Fibroblast of peridontal ligament (primary cell): ENCODE results near the gene TEPSIN.

ENCODE experiments used
- DNase-seq: peaks from one replicate; pipeline ENCODE4 v3.0.0-alpha.2; 2010; ENCODE audit errors: extremely low read depth

The TEPSIN gene

DNA sequence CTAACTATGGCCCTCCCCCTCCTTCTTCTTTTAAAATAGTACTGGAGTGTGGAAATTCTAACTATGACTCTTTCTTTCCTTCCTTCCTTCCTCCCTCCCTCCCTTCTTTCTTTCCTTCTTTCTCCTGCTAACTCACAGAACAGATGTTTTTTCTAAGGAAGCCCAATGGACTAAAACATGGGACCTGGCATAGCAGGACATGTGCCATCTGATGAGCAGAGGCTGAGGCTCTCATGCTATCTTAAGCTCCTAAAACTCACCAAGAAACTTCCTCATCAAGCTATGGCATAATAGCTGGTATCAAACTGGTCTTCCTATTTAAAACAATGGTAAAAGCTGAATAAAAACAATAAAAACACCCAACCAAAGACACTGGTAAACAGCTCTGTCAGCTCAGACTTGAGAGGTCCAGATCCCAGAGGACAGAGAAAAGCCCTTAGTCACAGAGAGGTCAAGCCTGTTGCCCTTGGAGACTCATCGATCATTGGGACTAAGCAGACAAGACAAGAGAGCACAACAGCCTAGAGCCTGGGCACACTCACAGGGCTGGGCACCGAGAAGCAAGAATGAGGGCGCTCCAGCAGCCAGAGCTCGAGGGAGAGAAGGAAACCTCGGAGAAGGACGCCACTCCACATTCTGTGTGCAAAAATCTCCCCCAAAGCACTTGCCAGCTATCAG is 28.7 kb upstream of the TEPSIN start:
- DNase-seq, result no peak

DNA sequence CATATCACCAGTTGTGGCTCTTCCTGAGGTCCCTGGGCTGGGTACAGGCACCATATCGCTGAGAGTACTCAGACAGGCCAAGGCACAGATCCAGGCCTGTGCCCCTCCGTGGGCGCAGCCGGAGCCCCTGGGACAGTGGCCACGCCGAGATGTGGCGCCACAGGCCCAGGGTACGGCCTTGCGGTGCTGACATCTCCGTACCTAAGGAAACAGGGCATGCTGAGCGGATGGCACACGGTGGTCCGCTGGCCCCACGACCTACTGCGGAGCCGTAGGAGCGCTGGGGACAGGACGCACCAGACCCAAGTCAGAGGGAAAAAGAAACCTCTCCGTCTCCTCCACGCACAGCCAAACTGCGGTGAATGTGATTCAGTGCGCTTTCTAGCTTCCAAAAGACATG is 26.7 kb upstream of the TEPSIN start:
- no peak for DNase-seq

DNA sequence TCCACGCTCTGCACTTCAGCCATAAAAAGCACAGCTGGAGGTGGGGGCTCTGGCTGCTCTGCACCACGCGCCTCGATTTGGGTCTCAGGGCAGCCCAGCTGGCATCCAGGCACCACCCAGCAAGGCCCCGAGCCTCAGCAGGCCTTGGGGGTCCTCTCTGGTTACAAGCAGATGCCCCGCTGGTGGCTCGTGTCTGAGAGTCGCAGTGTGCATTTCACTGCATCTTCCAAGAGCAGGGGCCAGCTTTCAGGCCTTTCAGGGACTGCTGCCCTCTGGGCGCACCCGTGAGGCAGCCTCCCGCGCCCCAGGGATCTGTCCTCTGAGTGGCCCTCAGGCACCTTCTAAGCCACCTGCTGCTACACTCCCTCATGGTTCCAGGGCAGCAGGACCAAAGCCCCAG is 25.8 kb upstream of the TEPSIN start:
- DNase-seq, result no peak

DNA sequence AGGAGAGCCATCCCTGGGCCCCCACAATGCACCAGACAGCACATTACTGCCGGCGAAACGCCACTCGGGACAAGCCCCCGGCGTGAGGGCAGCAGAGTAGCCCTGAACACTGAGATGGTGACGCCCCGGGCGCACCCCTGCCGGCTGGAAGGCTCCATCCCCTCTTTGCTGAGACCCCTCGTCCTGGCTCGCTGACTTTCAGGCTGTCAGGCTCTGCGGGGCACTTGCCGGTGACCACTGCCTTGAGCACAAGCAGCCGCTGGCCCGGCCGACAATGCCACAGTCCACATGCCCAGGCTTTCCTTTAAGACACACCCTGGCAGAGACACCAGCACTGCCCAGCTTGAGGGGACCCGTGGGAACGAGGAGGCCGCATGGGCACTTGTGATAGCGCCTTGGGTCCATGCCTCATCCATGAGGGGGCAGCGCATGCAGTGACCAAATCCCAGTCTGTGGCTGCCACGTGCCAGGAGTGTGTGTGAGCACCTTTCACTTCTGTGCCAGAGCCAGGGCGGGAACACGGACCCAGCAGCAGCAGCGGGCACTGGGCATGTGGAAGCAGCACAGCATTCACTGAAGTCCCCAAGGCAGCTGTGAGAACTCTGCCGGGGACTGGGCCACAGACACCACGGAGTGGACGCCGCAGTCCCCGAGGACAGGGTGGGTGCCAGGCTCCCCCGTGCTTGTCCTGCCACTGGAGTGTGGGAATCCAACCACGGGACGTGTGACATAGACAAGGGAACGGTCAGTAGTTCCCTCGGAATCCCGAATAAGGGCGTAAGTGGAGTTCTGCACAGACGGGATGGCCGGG is 24.7 kb upstream of the TEPSIN start:
- no peak for DNase-seq

DNA sequence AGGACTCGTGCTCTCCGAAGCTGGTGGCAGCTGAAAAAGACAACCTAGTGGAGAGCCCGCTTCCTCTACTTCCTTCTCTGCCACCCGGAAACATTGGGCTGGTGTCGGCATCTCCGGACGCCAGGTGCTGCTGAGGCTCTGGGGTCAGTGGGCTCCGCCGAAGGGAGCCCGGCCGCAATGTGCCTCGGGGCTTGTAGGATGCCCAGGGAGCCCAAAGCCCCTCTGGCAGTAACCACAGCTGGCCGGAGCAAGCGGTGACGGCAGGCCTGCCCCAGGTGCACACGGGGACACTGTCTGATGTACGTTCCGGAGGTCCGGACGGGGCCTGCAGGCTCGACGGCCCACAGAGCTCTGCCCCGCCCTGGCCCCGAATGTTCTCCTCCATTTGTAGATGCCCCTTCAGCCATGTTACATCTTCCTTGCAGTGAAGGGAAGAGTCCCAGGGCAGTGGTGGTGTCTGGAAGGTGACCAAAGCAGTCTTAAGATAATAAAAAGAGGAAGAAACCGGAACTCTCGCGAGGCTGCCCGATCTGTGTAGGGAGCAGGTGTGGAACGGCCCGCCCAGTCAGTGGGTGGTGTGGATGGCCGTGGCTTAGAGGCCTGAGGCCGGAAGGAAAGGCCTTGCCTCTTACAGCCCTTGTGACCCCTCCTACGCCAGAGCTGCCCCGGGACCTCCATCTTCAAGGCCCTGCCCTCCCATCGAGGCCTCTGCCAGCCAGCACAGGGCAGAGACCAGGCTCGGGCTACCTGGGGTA is 22.9 kb upstream of the TEPSIN start:
- DNase-seq, result no peak

DNA sequence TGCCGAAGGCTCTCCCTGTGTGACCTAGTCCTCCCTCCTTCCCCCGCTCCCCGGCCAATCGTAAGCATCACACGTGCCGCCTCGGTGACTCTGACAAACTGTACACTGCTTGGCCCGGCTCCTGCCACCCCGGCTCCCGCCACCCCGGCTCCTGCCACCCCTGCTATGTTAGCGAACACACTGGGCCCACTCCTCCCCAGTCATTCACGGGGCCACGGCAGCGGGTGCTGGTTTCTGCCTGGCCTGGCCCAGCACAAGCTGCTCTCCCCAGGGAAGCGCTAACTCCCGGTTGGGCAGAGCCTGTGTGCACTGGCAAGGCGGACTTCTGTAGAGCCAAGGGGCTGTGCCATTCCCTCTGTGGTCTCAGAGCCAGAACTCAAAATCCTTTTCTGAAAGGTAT is 22.2 kb upstream of the TEPSIN start:
- no peak for DNase-seq

DNA sequence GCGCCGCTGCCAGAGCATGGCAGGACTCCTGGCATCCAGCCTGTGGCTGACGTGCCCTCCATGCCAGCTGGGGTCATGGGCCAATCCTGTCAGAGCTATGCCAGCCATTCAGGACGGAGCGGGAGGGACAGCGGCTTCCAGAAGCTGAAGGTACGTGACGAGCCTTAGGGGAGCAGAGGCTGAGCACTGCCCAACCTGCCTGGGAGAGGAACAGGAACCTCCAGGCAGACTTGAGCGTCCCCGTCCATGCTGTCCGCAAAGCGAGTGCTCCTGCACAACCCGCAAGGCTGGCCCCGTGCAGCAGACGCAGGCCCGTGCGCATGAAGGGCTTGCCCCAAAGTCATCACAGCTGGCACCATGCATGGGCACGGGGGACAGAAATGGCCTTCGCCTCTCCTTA is 21.8 kb upstream of the TEPSIN start:
- DNase-seq, result no peak

DNA sequence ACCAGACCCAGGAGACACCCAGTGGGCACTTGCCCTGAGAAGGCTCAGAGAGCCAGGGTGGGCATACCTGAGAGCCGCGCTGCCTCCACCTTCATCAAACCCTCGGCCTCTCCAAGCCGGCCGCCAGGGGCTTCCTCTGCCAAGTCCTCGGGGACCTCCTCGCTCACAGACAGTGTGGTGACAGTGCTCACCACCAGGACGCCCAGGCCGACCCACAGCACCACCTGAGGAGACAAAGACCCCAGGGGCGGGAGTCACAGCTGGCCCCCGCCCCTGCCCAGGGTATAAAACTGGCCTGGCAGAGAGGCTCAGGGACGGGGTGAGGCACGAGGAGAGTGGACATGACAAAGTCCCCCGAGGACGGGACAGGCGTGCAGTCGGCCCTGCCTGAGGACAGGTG is 21.3 kb upstream of the TEPSIN start:
- no peak for DNase-seq

DNA sequence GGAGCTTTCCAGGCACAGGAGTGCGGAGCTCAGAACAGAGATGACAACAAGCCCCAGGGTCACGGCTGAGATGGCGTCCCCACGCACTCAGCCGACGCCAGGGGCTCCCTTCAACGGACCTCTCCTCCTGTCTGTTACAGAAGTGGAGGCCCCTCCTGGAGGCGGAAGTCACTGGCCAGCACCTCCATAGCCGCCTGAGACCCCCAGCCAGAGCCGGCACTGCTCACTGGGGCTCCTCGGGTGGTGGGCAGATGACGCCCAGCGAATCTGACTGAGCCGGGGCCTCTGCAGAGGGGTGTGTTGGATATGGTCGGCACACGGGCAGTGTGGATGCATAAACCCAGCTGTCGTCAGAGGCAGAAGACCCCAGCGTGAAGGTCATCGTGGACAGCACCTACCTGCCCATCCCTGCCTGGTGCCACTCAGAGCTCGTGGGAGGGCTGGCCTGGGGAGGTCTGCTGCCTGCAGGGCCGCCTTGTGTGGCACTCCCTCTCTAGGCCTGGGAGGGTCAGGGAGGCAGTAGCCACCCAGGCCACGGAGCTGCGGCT is 20.3 kb upstream of the TEPSIN start:
- DNase-seq, result no peak

DNA sequence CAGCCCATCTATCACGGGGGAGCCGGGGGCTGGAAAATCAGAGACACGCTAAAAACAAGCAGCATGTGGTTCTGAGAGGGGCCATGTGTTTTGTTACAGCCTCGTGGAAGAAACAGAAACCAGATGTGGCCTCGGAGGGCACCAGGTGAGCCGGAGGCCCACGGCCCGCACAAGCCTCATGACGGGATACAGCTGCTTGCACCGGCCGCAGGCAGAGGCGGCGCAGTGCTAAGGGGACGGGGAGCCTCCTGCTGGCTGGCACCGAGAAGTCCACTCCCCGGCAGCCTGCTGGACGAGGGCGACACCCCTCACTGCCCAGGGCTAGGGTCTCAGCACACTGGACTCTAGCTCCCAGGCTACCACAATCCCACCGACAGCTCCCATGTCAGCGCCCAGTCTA is 19.4 kb upstream of the TEPSIN start:
- DNase-seq, result no peak

DNA sequence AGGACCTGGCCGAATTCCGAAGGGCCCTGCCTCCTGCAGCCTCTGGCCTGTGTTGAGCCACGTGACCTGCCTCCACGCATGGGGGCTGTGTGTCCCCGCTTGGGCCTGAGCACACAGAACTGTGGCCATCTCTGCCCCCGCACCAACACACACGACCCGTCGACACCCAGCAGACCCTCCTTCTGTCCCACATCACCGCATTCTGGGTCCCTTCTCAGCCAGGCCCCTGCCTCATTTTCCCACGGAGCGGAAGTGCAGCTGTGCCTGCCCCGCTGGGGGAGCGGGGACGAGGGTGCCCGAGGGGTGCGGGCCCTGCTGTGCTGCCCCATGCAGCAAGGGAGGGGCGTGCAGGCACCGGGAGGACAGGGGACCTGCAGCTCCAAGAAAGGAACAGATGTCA is 18.7 kb upstream of the TEPSIN start:
- DNase-seq, result no peak

DNA sequence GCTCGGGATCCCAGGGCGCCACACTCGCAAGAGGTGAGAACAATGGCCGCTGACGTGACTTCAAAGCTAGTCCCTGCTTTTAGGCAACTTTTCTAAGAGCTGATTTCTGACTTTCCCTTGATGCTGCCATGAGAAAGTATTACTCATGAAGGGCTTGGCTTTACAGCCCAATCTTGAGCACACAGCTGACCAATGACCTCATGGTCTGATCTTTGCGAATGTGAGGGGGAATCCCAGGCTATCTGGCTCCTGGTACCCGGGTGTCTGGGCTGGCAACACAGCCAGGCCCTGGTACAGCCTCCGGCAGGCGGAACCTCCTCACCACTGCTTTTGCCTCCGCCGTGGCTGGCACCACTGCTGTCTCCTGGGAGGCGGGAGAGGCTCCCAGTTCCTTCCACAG is 17.8 kb upstream of the TEPSIN start:
- peak; percentile 66 for DNase-seq

DNA sequence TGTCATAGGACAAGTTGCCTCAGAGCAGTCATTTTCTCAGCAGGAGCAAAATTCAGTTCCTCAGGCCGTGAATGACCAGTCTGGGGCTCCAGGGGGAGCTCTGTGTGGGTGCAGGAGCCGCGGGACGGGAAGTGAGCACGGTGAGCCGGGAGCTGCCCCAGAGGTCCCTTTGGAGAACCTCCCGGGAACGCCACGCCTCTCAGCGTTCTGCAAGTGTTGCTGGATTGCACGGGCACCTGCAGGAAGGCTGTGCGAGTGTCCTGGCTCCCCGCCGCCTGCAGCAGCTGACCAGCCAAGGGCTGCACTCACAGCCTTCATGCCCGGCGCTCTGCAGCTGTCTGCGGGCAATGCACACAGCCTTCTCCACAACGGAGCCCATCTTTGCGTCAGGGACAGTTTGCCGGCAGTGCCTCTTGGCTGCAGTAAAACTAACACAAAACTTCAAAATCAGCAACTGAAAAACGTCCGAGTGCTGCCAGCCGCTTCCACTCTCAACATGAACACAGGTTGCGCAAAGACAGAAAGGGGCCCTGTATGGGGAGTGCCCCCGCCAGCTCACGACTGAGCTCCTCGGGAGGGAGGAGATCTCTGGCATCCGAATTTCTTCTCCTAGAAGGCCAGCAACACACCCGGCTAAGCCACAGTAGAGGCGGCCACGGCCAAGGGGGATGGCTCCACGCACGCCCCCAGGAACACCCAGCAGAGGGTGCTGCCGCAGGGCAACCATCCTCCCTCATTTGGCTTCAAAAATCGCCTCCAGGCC is 16.3 kb upstream of the TEPSIN start:
- peak; percentile 54 for DNase-seq

DNA sequence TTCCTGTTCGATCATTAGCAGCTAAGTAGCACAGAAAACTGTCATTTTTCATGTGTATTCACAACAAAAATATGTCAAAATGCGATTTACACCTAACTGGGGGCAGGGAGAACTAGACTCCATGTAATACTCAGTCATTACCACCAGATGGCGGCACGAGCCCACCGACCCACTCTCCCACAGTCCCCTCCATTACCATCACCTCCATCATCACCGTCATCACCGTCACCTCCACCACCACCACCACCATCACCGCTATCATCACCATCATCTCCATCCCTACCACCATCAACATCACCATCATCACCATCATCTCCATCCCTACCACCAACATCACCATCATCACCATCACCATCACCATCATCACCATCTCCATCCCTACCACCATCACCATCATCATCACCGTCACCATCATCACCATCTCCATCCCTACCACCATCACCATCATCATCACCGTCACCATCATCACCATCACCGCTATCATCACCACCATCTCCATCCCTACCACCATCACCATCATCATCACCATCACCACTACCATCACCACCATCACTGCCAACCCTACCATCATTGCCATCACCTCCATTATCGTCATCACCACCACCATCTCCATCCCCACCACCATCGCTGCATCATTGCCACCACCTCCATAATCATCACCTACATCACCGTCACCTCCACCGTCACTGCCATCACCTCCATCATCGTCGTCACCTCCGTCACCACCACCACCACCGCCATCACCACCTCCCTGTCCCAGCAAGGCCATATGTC is 14.7 kb upstream of the TEPSIN start:
- peak; percentile 44 for DNase-seq

DNA sequence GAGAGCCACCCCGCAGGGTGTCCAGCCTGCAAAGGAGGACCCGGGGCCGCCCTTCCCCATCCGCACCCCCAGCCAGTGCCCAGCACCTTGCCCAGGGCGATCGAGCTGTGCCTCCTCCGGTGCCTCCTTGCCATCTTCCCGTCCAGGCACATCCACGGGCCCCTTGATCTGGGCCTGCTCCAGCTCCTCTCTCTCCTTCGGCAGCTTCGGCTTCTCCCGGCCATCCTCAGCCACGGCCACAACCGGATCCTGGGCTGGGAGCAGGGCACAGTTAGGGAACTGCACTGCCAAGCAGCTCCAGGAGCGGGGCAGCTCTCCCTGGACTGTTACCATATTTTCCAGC is 14.1 kb upstream of the TEPSIN start:
- DNase-seq, result no peak

DNA sequence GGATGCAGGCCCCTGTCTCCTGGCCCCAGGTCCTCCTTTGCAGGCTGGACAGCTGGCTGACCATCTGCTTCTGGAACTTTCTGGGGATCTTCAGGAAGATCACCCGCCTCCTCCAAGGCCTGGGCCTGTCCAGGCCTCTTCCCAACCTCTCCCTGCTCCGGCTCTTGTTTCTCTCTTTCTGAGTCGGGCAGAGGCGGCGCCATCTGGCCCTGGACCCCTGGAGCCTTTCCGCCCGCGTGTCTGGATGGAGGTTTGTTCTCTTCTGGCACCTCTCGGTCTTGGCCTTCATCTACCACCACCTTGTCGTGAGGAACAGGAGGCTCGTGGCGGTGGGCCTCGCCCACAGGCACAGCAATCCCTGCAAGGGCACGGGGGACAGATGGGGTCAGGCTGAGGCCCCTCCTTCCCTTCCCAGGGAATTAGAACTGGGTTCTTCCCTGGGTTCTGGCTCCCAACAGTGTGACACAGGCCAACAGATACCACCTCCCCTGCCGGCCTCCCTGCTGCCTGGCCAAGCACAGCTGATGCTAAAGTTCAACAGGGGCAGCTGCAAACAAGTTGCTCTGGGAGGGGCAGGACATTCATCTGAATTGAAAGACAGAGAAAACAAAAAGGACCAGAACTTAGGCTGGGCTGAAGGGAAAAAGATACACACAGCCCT is 13.6 kb upstream of the TEPSIN start:
- no peak for DNase-seq

DNA sequence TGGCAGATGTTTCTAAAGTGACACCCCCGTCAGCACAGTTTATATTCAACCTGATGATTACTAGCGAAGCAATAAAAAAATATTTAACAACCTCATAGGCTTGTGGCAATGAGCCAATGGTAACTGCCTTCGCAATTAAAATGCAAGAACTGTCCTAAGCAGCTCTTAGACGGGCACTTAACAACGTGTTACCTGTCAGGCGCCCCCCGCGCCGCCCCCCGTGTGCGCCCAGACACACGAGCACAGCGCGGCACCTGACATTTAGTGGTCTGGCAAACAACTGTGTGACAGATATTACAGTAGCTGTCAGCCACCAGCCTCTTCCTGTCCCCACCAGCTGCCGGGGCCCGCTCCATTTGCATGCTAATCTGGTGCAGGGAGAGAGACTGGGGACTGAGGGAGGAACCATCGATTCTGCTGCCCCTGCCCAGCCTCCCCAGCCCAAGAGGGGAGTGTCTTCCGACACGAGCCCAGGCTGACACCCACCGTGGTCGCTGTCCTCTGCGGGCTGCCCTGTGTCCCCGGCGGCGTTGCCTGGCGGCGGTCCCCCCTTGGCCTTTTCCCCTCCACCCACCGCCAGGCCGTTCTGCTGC is 12.9 kb upstream of the TEPSIN start:
- no peak for DNase-seq

DNA sequence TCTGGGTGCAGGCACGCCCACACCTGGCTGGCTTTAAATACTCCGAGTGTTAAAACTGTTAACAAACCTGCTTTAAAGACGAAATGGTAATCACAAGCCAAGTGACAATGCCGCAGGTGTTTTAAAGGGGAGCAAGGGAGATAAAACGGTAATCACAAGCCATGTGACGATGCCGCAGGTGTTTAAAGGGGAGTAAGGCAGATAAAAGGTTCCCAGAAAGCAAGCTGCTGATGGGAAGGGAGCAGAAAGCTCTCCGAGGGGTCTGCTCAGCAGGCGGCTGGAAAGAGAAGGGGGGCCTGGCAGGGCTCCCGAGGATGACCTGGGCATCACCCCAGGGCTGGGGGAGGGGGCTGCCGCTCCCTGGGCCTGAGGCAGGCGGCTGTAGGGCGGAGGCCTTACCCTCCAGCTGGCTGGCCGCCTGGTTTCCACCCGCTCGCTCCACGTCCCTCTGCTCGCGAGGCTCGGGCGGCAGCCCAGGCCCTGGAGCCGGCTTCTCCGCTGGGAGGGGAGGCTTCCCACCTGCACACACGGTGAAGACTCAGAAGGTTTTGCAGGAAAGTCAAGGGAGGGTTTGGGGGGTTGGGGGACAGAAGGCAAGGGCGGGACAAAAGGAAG is 12.3 kb upstream of the TEPSIN start:
- no peak for DNase-seq

DNA sequence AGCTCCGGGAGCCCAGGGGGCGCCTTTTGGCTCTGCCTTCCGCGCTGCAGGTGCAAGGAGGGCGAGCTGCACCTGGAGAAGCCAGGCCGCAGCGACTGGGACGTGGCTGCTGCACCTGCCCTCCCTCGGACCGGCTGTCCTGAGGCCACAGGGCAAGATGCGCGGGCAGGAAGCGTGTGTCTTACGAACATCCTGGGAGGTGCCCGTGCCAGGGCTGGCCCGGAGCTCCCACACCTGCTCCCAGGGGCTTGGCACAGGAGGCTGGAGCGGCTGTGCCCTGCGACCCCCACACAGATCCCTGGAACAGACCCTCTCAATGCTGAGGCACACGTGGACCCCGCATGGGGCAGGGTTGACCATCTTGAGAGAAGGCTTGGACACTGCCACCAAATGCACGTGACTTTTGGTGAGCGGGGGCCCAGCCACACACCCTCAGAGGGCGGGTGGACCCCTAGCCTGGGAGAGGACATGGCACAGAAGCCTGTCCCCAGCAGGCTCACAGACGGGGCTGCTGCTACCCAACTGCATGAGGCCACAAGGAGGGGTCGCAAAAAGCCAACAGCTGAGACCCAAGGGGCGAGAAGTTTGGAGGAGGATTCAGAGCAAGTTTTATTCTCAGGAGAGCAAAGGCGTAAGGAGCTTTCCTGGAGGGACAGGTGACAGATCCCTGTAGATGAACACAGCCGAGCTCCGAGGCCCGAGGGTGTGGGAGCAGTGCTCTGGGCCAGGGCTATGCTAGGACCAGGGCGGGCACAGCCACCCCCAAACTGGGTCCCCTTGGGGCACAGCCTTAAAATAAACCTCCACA is 11.6 kb upstream of the TEPSIN start:
- no peak for DNase-seq
